Colonic mucosa (tissue), 4 donors: Measurements from ENCODE around the gene GRM3. TPM values are rescaled to one million over a fixed set of nuclear protein-coding genes. Genes with fewer than 3 reads are reported as not detected.

Experiments used
- DNase-seq: peaks from one replicate; pipeline ENCODE4 v3.0.0-alpha.2; 2020
- H3K27ac ChIP-seq: fragments of 200-600 bp; one replicate; pipeline ENCODE4 v1.8.0; 2021
- H3K27me3 ChIP-seq: fragments of 200-600 bp; one replicate; pipeline ENCODE4 v1.8.0; 2021
- H3K36me3 ChIP-seq: fragments of 200-600 bp; one replicate; pipeline ENCODE4 v1.8.0; 2021
- H3K4me1 ChIP-seq: fragments of 200-600 bp; one replicate; pipeline ENCODE4 v1.8.0; 2021; ENCODE audit warnings: mild to moderate bottlenecking
- H3K4me3 ChIP-seq: fragments of 200-600 bp; one replicate; pipeline ENCODE4 v1.8.0; 2021
- H3K9ac ChIP-seq, 2 donors: one replicate each; pipeline ENCODE4 v1.7.0; 2013; ENCODE audit warnings: control low read depth in 2 of 2, low read depth in 2 of 2, low read length in 2 of 2
- H3K9me3 ChIP-seq: fragments of 200-600 bp; one replicate; pipeline ENCODE4 v1.8.0; 2021
- intact Hi-C: fragments of 100-400 bp; cut with DNase I; formaldehyde crosslinking; loops from one replicate; pipeline ENCODE4 v1.14.1; 2022
- total RNA-seq, 2 donors: library from RNA; stranded (reverse); fragmentation: NEBNext Ultra II Directional in 1 of 2; extraction: Animal tissue kit (Norgen Biotek cat#: 25700) in 1 of 2; gene quantifications; one replicate each; pipeline ENCODE4 v1.2.1, GENCODE V29; 2021
- TF ChIP-seq, protein P1 (sequence below): fragments of 200-600 bp; IDR thresholded peaks from one replicate; pipeline ENCODE4 v1.8.0; 2022; ENCODE audit warnings: antibody characterized with exemption, mild to moderate bottlenecking
- donor health status: healthy.
- donor health status: DM: no; HTN: no; CAD: no.
- donor health status: DM: no; HTN: no; CAD: no.

Gene GRM3
- total RNA-seq, 2 donors from 2014 or later: not detected

DNA sequence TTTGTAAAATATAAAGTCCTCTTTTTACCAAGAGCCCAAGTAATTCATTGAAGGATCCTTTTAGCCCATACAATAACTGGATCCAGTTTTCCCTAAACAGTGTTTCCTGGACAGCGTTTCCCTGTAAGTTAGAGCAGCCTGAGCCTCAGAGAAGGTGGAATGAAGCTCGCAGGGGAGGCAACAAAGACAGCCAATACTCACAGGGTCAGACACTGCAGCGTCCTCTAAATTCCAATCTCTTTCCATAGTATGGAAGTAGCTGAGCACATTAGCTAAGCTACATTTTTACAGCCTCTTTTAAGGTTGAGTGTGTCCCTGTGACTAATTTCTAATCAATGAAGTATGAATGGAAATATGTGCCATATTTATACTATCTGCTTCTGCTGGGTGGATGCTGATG is 193.5 kb downstream of the GRM3 start:
- no peak overlapping the region for H3K9ac ChIP-seq
- H3K27me3 ChIP-seq: no peaks in the 10 kb centered on the region
- H3K4me3 ChIP-seq: no peak overlapping the region
- no peaks in the 10 kb centered on the region for H3K9me3 ChIP-seq
- intact Hi-C loops: no loop called here
- DNase-seq: no peak
- no peaks in the 10 kb centered on the region for H3K36me3 ChIP-seq
- no peaks in the 10 kb centered on the region for H3K4me1 ChIP-seq
- no peak overlapping the region for H3K27ac ChIP-seq
- TF ChIP-seq, protein P1, sequence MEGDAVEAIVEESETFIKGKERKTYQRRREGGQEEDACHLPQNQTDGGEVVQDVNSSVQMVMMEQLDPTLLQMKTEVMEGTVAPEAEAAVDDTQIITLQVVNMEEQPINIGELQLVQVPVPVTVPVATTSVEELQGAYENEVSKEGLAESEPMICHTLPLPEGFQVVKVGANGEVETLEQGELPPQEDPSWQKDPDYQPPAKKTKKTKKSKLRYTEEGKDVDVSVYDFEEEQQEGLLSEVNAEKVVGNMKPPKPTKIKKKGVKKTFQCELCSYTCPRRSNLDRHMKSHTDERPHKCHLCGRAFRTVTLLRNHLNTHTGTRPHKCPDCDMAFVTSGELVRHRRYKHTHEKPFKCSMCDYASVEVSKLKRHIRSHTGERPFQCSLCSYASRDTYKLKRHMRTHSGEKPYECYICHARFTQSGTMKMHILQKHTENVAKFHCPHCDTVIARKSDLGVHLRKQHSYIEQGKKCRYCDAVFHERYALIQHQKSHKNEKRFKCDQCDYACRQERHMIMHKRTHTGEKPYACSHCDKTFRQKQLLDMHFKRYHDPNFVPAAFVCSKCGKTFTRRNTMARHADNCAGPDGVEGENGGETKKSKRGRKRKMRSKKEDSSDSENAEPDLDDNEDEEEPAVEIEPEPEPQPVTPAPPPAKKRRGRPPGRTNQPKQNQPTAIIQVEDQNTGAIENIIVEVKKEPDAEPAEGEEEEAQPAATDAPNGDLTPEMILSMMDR: no peak

DNA sequence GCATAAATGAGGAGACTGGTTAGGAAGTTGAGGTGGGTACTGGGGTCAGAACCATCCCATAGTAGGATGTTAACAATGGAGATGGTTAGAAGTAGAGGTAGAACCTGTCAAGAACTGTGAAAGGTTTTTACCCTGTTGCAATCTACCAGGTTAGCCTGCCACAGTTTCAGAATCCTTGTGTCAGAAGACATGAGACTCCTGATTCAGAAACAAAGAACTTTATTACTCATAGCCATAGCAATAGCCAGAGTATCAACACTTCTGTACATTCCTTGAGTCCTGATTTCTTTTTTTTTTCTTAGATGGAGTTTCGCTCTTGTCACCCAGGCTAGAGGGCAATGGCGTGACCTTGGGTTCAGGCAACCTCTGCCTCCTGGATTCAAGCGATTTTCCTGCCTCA is 200.9 kb downstream of the GRM3 start:
- intact Hi-C loops: no loop called here
- Histone ChIP-seq H3K4me1 (peaks cover 7% of the 10 kb centered on the region), H3K27me3 (no peaks in the 10 kb centered on the region), H3K4me3 (no peak overlapping the region), H3K9me3 (no peaks in the 10 kb centered on the region), H3K9ac (no peak overlapping the region), H3K36me3 (no peaks in the 10 kb centered on the region), H3K27ac (no peak overlapping the region)
- TF ChIP-seq, protein P1: no peak
- DNase-seq: no peak

- peak overlapping the region in 1 of 2 donors; percentile 44 for H3K9ac ChIP-seq
- no peaks in the 10 kb centered on the region for H3K36me3 ChIP-seq
- intact Hi-C loops: no loop called here
- TF ChIP-seq, protein P1: no peak
- H3K9me3 ChIP-seq: no peaks in the 10 kb centered on the region
- peaks cover 7% of the 10 kb centered on the region for H3K4me1 ChIP-seq
- no peak overlapping the region for H3K4me3 ChIP-seq
- DNase-seq: peak; percentile 73
- no peaks in the 10 kb centered on the region for H3K27me3 ChIP-seq
- H3K27ac ChIP-seq: peak overlapping the region; percentile 23
Observed at GRCh38 chr7:86846494-86847190, 202.9 kb downstream of the GRM3 start.

- intact Hi-C loops: no loop called here
- Histone ChIP-seq H3K9ac (no peak overlapping the region), H3K27ac (peak overlapping the region; percentile 54), H3K9me3 (no peaks in the 10 kb centered on the region), H3K4me3 (no peak overlapping the region), H3K36me3 (no peaks in the 10 kb centered on the region), H3K27me3 (no peaks in the 10 kb centered on the region), H3K4me1 (peaks cover 7% of the 10 kb centered on the region)
- DNase-seq: peak; percentile 47
- TF ChIP-seq, protein P1: no peak
Observed at GRCh38 chr7:86848226-86848625, 204.5 kb downstream of the GRM3 start.

- no peaks in the 10 kb centered on the region for H3K36me3 ChIP-seq
- DNase-seq: no peak
Observed at GRCh38 chr7:86851566-86851965, 207.9 kb downstream of the GRM3 start.

More at GRCh38 chr7:86851566-86851965, 207.9 kb downstream of the GRM3 start:
- no peak overlapping the region for H3K27ac ChIP-seq
- no peak overlapping the region for H3K9ac ChIP-seq
- H3K4me1 ChIP-seq: peaks cover 7% of the 10 kb centered on the region
- TF ChIP-seq, protein P1: no peak
- H3K9me3 ChIP-seq: no peaks in the 10 kb centered on the region
- no peaks in the 10 kb centered on the region for H3K27me3 ChIP-seq
- intact Hi-C loops: no loop called here
- no peak overlapping the region for H3K4me3 ChIP-seq
